ENCODE measurements around the gene C12orf75. TPM values are rescaled to one million over a fixed set of nuclear protein-coding genes. Genes with fewer than 3 reads are reported as not detected.
"Not testable (repeated sequence)": the region's sequence is repeated elsewhere in the genome, so short reads cannot be mapped to it uniquely, and the experiment has no call there.

C12orf75 gene
- total and polyA plus RNA-seq, 8 donors, result 4.9 to 145 (median 43.4) TPM; not detected in 1

GRCh38 chr12:105294886-105295479, 35.5 kb upstream of the C12orf75 start:
- TF ChIP-seq POLR2A (IDR thresholded peaks at IDR 0.05), result no peak
- no peak for TF ChIP-seq POLR2AphosphoS5 (IDR thresholded peaks at IDR 0.05)
- no peak for TF ChIP-seq EP300 (IDR thresholded peaks at IDR 0.05)
- no peak for TF ChIP-seq CTCF (IDR thresholded peaks at IDR 0.05)
- Histone ChIP-seq H3K9me3 (peaks cover 0 to 20% (median 13%) of the 10 kb centered on the region in 4 donors), H3K36me3 (no peaks in the 10 kb centered on the region), H3K27ac (no peak overlapping the region), H3K27me3 (no peaks in the 10 kb centered on the region), H3K4me3 (no peak overlapping the region), H3K4me1 (no peaks in the 10 kb centered on the region)
- 75 to 86% (median 81%) methylated on average over 4 of the region's 4 CpGs for WGBS, 5 donors
- no peak for DNase-seq
- intact Hi-C loops (cut with DNase I; ENCODE audit: low total_unique reads), result no loop called here

GRCh38 chr12:105296116-105297089, 34.1 kb upstream of the C12orf75 start:
- 57 to 66% (median 61%) methylated on average over 8 of the region's 8 CpGs for WGBS, 5 donors
- H3K4me1 ChIP-seq, result no peaks in the 10 kb centered on the region
- H3K4me3 ChIP-seq, result no peak overlapping the region
- peaks cover 0 to 20% (median 14%) of the 10 kb centered on the region in 4 donors for H3K9me3 ChIP-seq
- no peak overlapping the region for H3K27ac ChIP-seq
- DNase-seq, result no peak
- H3K36me3 ChIP-seq, result no peaks in the 10 kb centered on the region
- intact Hi-C loops (cut with DNase I; ENCODE audit: low total_unique reads), result no loop called here
- no peaks in the 10 kb centered on the region for H3K27me3 ChIP-seq
- no peak for TF ChIP-seq CTCF (IDR thresholded peaks at IDR 0.05)
- TF ChIP-seq EP300 (IDR thresholded peaks at IDR 0.05), result no peak
- TF ChIP-seq POLR2AphosphoS5 (IDR thresholded peaks at IDR 0.05), result no peak
- no peak for TF ChIP-seq POLR2A (IDR thresholded peaks at IDR 0.05)

GRCh38 chr12:105300883-105301282, 29.6 kb upstream of the C12orf75 start:
- Histone ChIP-seq H3K9me3 (peaks cover 0 to 20% (median 14%) of the 10 kb centered on the region in 4 donors), H3K36me3 (no peaks in the 10 kb centered on the region), H3K27ac (no peak overlapping the region), H3K4me3 (no peak overlapping the region), H3K27me3 (no peaks in the 10 kb centered on the region), H3K4me1 (no peaks in the 10 kb centered on the region)
- 88 to 95% (median 92%) methylated on average over 6 of the region's 6 CpGs for WGBS, 5 donors
- TF ChIP-seq EP300 (IDR thresholded peaks at IDR 0.05), result no peak
- TF ChIP-seq POLR2A (IDR thresholded peaks at IDR 0.05), result no peak
- TF ChIP-seq CTCF (IDR thresholded peaks at IDR 0.05), result no peak
- no peak for TF ChIP-seq POLR2AphosphoS5 (IDR thresholded peaks at IDR 0.05)
- intact Hi-C loops (cut with DNase I; ENCODE audit: low total_unique reads), result no loop called here
- no peak for DNase-seq

GRCh38 chr12:105301696-105302095, 28.8 kb upstream of the C12orf75 start:
- Histone ChIP-seq H3K27ac (no peak overlapping the region), H3K36me3 (no peaks in the 10 kb centered on the region), H3K4me1 (no peaks in the 10 kb centered on the region), H3K27me3 (no peaks in the 10 kb centered on the region), H3K9me3 (peaks cover 0 to 20% (median 14%) of the 10 kb centered on the region in 4 donors), H3K4me3 (no peak overlapping the region)
- no peak for DNase-seq
- intact Hi-C loops (cut with DNase I; ENCODE audit: low total_unique reads), result no loop called here
- WGBS, 5 donors, result 62 to 83% (median 78%) methylated on average over 5 of the region's 5 CpGs
- no peak for TF ChIP-seq POLR2A (IDR thresholded peaks at IDR 0.05)
- no peak for TF ChIP-seq CTCF (IDR thresholded peaks at IDR 0.05)
- TF ChIP-seq POLR2AphosphoS5 (IDR thresholded peaks at IDR 0.05), result no peak
- no peak for TF ChIP-seq EP300 (IDR thresholded peaks at IDR 0.05)

- H3K27ac ChIP-seq; DNase-seq; H3K4me1 ChIP-seq; intact Hi-C loops (cut with DNase I; ENCODE audit: low total_unique reads); H3K4me3 ChIP-seq; H3K36me3 ChIP-seq; H3K27me3 ChIP-seq: not testable (repeated sequence)
- peaks cover 0 to 17% (median 11%) of the 10 kb centered on the region in 4 donors for H3K9me3 ChIP-seq
- 93 to 95% (median 94%) methylated on average over 7 of the region's 7 CpGs for WGBS, 5 donors
Observed at GRCh38 chr12:105302986-105303385, 27.5 kb upstream of the C12orf75 start.

GRCh38 chr12:105304626-105305025, 25.9 kb upstream of the C12orf75 start:
- H3K4me1 ChIP-seq, result not testable (repeated sequence)

More at GRCh38 chr12:105304626-105305025, 25.9 kb upstream of the C12orf75 start:
- DNase-seq; intact Hi-C loops (cut with DNase I; ENCODE audit: low total_unique reads); H3K9me3 ChIP-seq; H3K27ac ChIP-seq; H3K36me3 ChIP-seq; H3K4me3 ChIP-seq; H3K27me3 ChIP-seq: not testable (repeated sequence)
- WGBS, 5 donors, result 88 to 97% (median 94%) methylated on average over 2 of the region's 2 CpGs
